NK-92 treated with Interleukin-12 subunit alpha and Interleukin-12 subunit beta, amount 100 ng/mL, for 24 hours (cell line): ENCODE data around the gene MDH1.

Source experiments
- DNase-seq: peaks from one replicate; lab custom pipeline; 2025; lab: John Stamatoyannopoulos, UW

The MDH1 gene

GRCh38 chr2:63632382-63632781, 43.6 kb downstream of the MDH1 start:
- DNase-seq: no peak

GRCh38 chr2:63639344-63639743, 50.6 kb downstream of the MDH1 start:
- DNase-seq: no peak

DNA sequence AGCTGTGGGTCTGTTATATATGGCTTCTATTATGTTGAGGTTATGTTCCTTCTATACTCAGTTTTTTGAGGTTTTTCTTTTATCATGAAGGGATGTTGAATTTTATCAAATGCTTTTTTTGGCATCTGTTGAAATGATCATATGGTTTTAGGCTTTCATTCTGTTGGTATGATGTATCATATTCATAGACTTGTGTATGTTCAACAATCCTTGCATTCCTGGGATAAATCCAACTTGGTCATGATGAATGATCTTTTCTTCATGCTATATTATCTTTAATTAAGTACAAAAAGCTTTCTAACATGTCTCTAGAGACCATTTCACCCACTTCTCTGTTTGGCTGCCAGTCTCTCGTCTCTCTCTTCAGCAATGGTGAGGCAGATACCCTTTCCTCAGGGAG, 54.2 kb downstream of the MDH1 start:
- no peak for DNase-seq

DNA sequence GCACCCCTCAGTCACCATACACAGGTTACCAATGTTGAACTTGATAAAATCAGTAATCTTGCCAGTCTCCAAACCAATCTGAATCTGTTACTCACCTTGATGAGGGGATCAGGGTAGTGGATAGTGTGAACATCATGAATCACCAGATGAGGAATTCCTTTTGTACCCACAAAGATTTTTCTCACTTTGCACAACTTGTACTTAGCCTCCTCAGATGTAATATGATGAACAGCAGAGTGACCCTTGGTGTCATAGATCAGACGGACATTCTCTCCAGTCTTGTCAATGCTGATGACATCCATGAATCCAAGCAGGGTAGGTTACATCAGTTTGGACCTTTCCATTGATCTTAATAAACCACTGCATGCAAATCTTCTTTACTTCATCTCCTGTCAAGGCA, 54.7 kb downstream of the MDH1 start:
- DNase-seq: no peak

DNA sequence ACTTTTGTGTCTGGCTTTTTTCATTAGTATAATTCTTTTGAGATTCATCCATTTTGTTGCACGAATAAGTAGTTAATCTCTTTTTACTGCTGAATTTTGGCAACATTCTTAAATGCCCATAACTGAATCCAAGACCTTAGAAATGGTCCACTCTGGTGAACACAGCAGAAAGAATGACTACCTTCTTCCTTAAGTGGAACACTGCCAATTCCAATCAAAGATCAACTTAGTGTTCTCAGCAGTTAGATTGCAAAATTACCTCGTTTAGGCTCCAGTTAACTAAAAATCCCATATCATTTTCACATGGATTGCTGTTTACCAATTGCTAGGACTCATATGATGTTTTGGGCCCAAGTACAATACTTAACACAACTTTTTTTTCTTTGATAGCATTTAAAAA, 59.9 kb downstream of the MDH1 start:
- DNase-seq: no peak

DNA sequence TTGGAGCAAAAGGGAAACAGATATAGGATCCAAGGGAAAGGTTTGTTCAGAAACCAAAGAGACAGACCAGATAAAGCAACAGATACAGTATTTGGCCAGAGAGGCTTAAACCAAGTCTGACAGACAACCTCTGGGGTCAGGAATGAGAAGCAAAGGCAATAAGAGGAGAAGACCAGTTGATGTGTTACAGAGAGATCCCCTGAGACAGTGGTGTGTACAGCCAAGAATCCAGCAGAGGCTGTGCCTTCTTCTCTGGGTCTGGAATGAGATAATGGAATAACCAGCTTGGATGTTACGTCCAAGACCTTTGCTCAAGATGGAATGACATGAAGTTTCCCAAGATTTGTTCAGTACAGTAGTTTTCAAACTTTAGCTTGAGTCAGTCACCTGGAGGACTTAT, 61.1 kb downstream of the MDH1 start:
- no peak for DNase-seq

GRCh38 chr2:63650756-63651155, 62.0 kb downstream of the MDH1 start:
- DNase-seq: no peak

DNA sequence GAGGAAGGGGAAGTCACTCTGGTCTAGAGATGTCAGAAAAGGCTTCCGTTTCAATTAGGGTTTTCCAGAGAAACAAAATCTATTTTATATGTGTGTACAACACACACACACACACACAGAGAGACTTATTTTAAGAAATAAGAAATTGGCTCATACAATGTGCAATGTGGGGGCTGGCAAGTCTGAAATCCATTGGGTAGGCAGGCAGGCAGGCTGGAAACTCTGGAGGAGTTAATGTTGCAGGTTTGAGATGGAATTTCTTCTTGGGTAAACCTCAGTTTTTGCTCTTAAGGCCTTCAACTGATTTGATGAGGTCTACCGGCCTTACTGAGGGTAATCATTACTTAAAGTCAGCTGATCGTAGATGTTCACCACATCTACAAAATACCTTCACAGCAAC, 62.6 kb downstream of the MDH1 start:
- DNase-seq: no peak

GRCh38 chr2:63651861-63652651, 63.3 kb downstream of the MDH1 start:
- DNase-seq: no peak

DNA sequence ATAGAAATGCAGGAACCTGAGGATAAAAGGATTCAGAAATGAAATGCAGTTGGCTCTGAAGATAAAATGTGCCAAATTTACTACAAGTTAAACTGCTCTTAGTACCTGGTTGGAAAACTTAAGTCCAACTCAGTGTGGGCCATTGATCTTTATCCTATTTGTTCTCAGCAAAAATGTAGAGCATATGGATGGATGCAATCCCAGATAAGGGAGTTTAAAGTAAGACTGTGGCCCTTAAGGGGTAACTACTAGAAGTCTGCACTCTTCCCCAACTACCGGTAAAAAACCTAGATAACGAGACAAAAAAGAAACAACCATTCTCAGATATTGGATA, 63.9 kb downstream of the MDH1 start:
- DNase-seq: no peak

GRCh38 chr2:63654959-63655358, 66.2 kb downstream of the MDH1 start:
- no peak for DNase-seq
